IMR-90 (cell line): ENCODE data around the gene RAB14. TPM values are rescaled to one million over a fixed set of nuclear protein-coding genes. Genes with fewer than 3 reads are reported as not detected.

Experiments
- ATAC-seq: fragments of 200-7000 bp; cut with Tn5 transposase; 2 replicates; pipeline ENCODE4 v1.9.1; 2020; ENCODE audit warnings: low read depth, mild to moderate bottlenecking, moderate library complexity
- BruUV-seq: library from RNA; stranded (reverse); fragments of 400-500 nt; replicated peaks from 2 replicates; lab custom pipeline; 2021; lab: Mats Ljungman, UMichigan
- CTCF ChIA-PET: fragments of 300-600 bp; formaldehyde crosslinking; extraction: SDS; loops from one replicate; lab custom pipeline; 2021; ENCODE audit warnings: antibody characterized with exemption; lab: Yijun Ruan, JAX
- POLR2A ChIA-PET: fragments of 300-600 bp; sonication (Branson Sonifier 250); formaldehyde crosslinking; loops from one replicate; lab custom pipeline; 2022; ENCODE audit warnings: antibody characterized with exemption; ENCODE audit not compliant: unreplicated experiment; lab: Charles Lee
- DNase-seq: peaks from one replicate; pipeline ENCODE4 v3.0.0; 2013
- H2AFZ ChIP-seq: replicated peaks from 2 replicates; pipeline ENCODE3; 2013; ENCODE audit warnings: low read length, mild to moderate bottlenecking; ENCODE audit not compliant: poor library complexity
- H2AK5ac ChIP-seq: 2 replicates; pipeline ENCODE4 v1.6.1; 2013; ENCODE audit warnings: low read depth, low read length, inconsistent platforms
- H2AK9ac ChIP-seq: replicated peaks from 2 replicates; pipeline ENCODE3; 2013; ENCODE audit warnings: mild to moderate bottlenecking, low read depth, low read length, moderate library complexity; ENCODE audit not compliant: poor library complexity
- H2BK120ac ChIP-seq: 2 replicates; pipeline ENCODE4 v1.6.1; 2013; ENCODE audit warnings: low read depth, low read length, inconsistent platforms
- H2BK15ac ChIP-seq: 3 replicates; pipeline ENCODE4 v1.6.1; 2013; ENCODE audit warnings: low read depth, low read length, inconsistent platforms
- H2BK20ac ChIP-seq: 2 replicates; pipeline ENCODE4 v1.6.1; 2013; ENCODE audit warnings: low read depth, mild to moderate bottlenecking, inconsistent platforms, low read length, moderate library complexity
- H2BK5ac ChIP-seq: 2 replicates; pipeline ENCODE4 v1.6.1; 2013; ENCODE audit warnings: mild to moderate bottlenecking, low read depth, low read length, inconsistent platforms; ENCODE audit not compliant: poor library complexity, severe bottlenecking
- H3K14ac ChIP-seq: replicated peaks from 2 replicates; pipeline ENCODE4 v1.6.1; 2013; ENCODE audit warnings: low read depth, low read length, inconsistent platforms
- H3K18ac ChIP-seq: 2 replicates; pipeline ENCODE4 v1.6.1; 2013; ENCODE audit warnings: low read depth, low read length, control low read depth
- H3K23ac ChIP-seq: 2 replicates; pipeline ENCODE4 v1.6.1; 2013; ENCODE audit warnings: low read depth, low read length, inconsistent platforms
- H3K27ac ChIP-seq: 2 replicates; pipeline ENCODE4 v1.5.1; 2013; ENCODE audit warnings: mild to moderate bottlenecking, control low read depth, low read length; ENCODE audit not compliant: insufficient read depth
- H3K27me3 ChIP-seq: 2 replicates; pipeline ENCODE4 v1.6.1; 2013; ENCODE audit warnings: low read length; ENCODE audit not compliant: control insufficient read depth, insufficient read depth
- H3K36me3 ChIP-seq: 2 replicates; pipeline ENCODE4 v1.6.1; 2013; ENCODE audit warnings: low read length, mixed read lengths; ENCODE audit not compliant: control insufficient read depth, insufficient read depth
- H3K4ac ChIP-seq: 2 replicates; pipeline ENCODE4 v1.6.1; 2013; ENCODE audit warnings: low read depth, low read length, inconsistent platforms
- H3K4me1 ChIP-seq: 2 replicates; pipeline ENCODE4 v1.6.1; 2013; ENCODE audit warnings: low read length, mixed read lengths; ENCODE audit not compliant: control insufficient read depth, insufficient read depth
- H3K4me2 ChIP-seq: 2 replicates; pipeline ENCODE4 v1.6.1; 2013; ENCODE audit warnings: low read depth, mild to moderate bottlenecking, control low read depth, low read length, moderate library complexity
- H3K4me3 ChIP-seq: 2 replicates; pipeline ENCODE4 v1.5.1; 2013; ENCODE audit warnings: low read depth, mild to moderate bottlenecking, control low read depth, low read length, moderate library complexity; ENCODE audit not compliant: insufficient read depth
- H3K56ac ChIP-seq: 2 replicates; pipeline ENCODE4 v1.6.1; 2013; ENCODE audit warnings: low read length, inconsistent platforms; ENCODE audit not compliant: insufficient read depth; ENCODE audit errors: extremely low read depth
- H3K79me1 ChIP-seq, 2 experiments: 2 replicates each; pipeline ENCODE4 v1.6.1; 2013; ENCODE audit warnings: low read length in 2 of 2, inconsistent platforms in 1 of 2, low read depth in 1 of 2
- H3K9ac ChIP-seq: 2 replicates; pipeline ENCODE4 v1.6.1; 2013; ENCODE audit warnings: low read depth, low read length, control low read depth
- H3K9me1 ChIP-seq: 2 replicates; pipeline ENCODE4 v1.6.1; 2013; ENCODE audit warnings: low read length, inconsistent platforms; ENCODE audit not compliant: insufficient read depth
- H3K9me3 ChIP-seq: 2 replicates; pipeline ENCODE4 v1.6.1; 2013; ENCODE audit warnings: low read length; ENCODE audit not compliant: control insufficient read depth, insufficient read depth
- H4K20me1 ChIP-seq: 2 replicates; pipeline ENCODE4 v1.6.1; 2013; ENCODE audit warnings: low read length, inconsistent platforms; ENCODE audit not compliant: insufficient read depth
- H4K5ac ChIP-seq: 2 replicates; pipeline ENCODE4 v1.6.1; 2013; ENCODE audit warnings: mild to moderate bottlenecking, low read depth, low read length, control low read depth
- H4K8ac ChIP-seq, 2 experiments: 2 replicates each; pipeline ENCODE4 v1.6.1; 2013; ENCODE audit warnings: low read depth in 2 of 2, low read length in 2 of 2, control low read depth in 1 of 2, inconsistent platforms in 1 of 2
- H4K91ac ChIP-seq: 2 replicates; pipeline ENCODE4 v1.6.1; 2013; ENCODE audit warnings: low read depth, low read length, inconsistent platforms; ENCODE audit not compliant: insufficient read depth
- CEBPB ChIP-seq: IDR thresholded peaks from 2 replicates; pipeline ENCODE4 v1.6.1; 2012; ENCODE audit warnings: low read depth, low read length, improper control_type of control experiment
- ELK1 ChIP-seq: fragments of 150-350 bp; IDR thresholded peaks from 2 replicates; pipeline ENCODE4 v1.6.1; 2016; ENCODE audit warnings: low read depth, mild to moderate bottlenecking, low read length, moderate library complexity, borderline replicate concordance
- FOS ChIP-seq: fragments of 150-350 bp; IDR thresholded peaks from 2 replicates; pipeline ENCODE4 v1.6.1; 2016; ENCODE audit warnings: low read depth, low read length
- MAFK ChIP-seq: IDR thresholded peaks from 2 replicates; pipeline ENCODE4 v1.6.1; 2012; ENCODE audit warnings: low read depth, low read length, improper control_type of control experiment
- MAZ ChIP-seq: IDR thresholded peaks from 2 replicates; pipeline ENCODE4 v1.6.1; 2012; ENCODE audit warnings: low read depth, mild to moderate bottlenecking, low read length, improper control_type of control experiment, moderate library complexity, borderline replicate concordance
- POLR2A ChIP-seq: IDR thresholded peaks from 2 replicates; pipeline ENCODE4 v1.6.1; 2012; ENCODE audit warnings: mild to moderate bottlenecking, low read depth, low read length
- RAD21 ChIP-seq: IDR thresholded peaks from 2 replicates; pipeline ENCODE4 v1.6.1; 2012; ENCODE audit warnings: low read length, improper control_type of control experiment
- RCOR1 ChIP-seq: IDR thresholded peaks from 2 replicates; pipeline ENCODE4 v1.6.1; 2012; ENCODE audit warnings: mild to moderate bottlenecking, low read length, improper control_type of control experiment; ENCODE audit not compliant: insufficient replicate concordance
- SMC3 ChIP-seq: fragments of 150-350 bp; IDR thresholded peaks from 2 replicates; pipeline ENCODE4 v1.6.1; 2016; ENCODE audit warnings: low read depth, mild to moderate bottlenecking, antibody characterized with exemption, low read length, moderate library complexity
- WGBS, 2 experiments: methylation state at CpG; one replicate each; pipeline versions ENCODE4 v1.1.5 to v1.1.7; 2013; ENCODE audit warnings: missing lambda C conversion rate in 2 of 2; ENCODE audit not compliant: insufficient read length in 1 of 2; ENCODE audit errors: extremely low coverage in 2 of 2; 5-methylcytosine and 5-hydroxymethylcytosine counted together
- dilution Hi-C: fragments of 300-500 bp; cut with HindIII; formaldehyde crosslinking; loops from one replicate; pipeline ENCODE4 v1.14.3; 2018; ENCODE audit warnings: low sequenced_read_pairs; ENCODE audit not compliant: unreplicated experiment
- in situ Hi-C: fragments of 300-500 bp; cut with MboI; formaldehyde crosslinking; loops from 3 replicates; pipeline ENCODE4 v1.14.3; 2019; ENCODE audit warnings: low sequenced_read_pairs, inconsistent platforms, mixed read lengths
- intact Hi-C: fragments of 100-400 bp; cut with micrococcal nuclease; formaldehyde crosslinking; loops from 2 replicates; pipeline ENCODE4 v1.10.0; 2022
- polyA plus RNA-seq, 3 experiments: library from polyadenylated mRNA; depleted of rRNA; stranded (reverse); fragments of >200 nt; gene quantifications; 2 replicates each; pipeline ENCODE4 v1.2.3, GENCODE V29; 2012; ENCODE audit warnings: low replicate concordance in 1 of 3
- total RNA-seq: library from RNA; depleted of rRNA; stranded (reverse); fragments of >200 nt; gene quantifications from 2 replicates; pipeline ENCODE4 v1.2.3, GENCODE V29; 2012

Gene RAB14
- total and polyA plus RNA-seq, 2 of the 4 experiments (the other 2 are of a cell fraction), result 20.1 to 29.3 TPM

- H3K18ac ChIP-seq, result no peak overlapping the region
- H3K56ac ChIP-seq, result no peak overlapping the region
- H2AFZ ChIP-seq, result no peak overlapping the region
- H3K27ac ChIP-seq, result no peak overlapping the region
- no peaks in the 10 kb centered on the region; a peak in 1 of 4 replicates for H3K79me1 ChIP-seq
- no peaks in the 10 kb centered on the region for H3K4me1 ChIP-seq
- H3K4ac ChIP-seq, result no peak overlapping the region
- H4K5ac ChIP-seq, result no peak overlapping the region
- POLR2A ChIA-PET, result no interaction called here
- CTCF ChIA-PET, result no interaction called here
- H3K14ac ChIP-seq, result no peak overlapping the region
- no peak overlapping the region for H3K4me3 ChIP-seq
- H4K91ac ChIP-seq, result no peak overlapping the region
- no peaks in the 10 kb centered on the region for H4K20me1 ChIP-seq
- H2BK20ac ChIP-seq, result no peak overlapping the region
- no peak overlapping the region for H2BK5ac ChIP-seq
- in situ Hi-C loops (no loop called here), dilution Hi-C loops (no loop called here), intact Hi-C loops (no loop called here)
- TF ChIP-seq RCOR1 (no peak), SMC3 (no peak), CEBPB (no peak), POLR2A (no peak), RAD21 (no peak), MAZ (no peak), ELK1 (no peak), MAFK (no peak), FOS (no peak)
- H2BK120ac ChIP-seq, result no peak overlapping the region
- 100% methylated on average over 2 of the region's 2 CpGs; no CpG with 5 or more reads in 1 of the 2 experiments for WGBS, 2 experiments
- H2BK15ac ChIP-seq, result no peak overlapping the region
- no peak overlapping the region for H3K23ac ChIP-seq
- 0 out of 2 replicates have a peak, but pooled peaks cover 6% of the 10 kb centered on the region for H3K9me1 ChIP-seq
- no peak overlapping the region for H4K8ac ChIP-seq
- H3K4me2 ChIP-seq, result no peak overlapping the region
- no peak overlapping the region for H2AK5ac ChIP-seq
- no peaks in the 10 kb centered on the region for H3K27me3 ChIP-seq
- no peak for ATAC-seq
- H3K9me3 ChIP-seq, result no peaks in the 10 kb centered on the region
- DNase-seq, result no peak
- BruUV-seq, result no TSS peak
- no peak overlapping the region for H3K9ac ChIP-seq
- H3K36me3 ChIP-seq, result peaks cover 31% of the 10 kb centered on the region
- no peak overlapping the region for H2AK9ac ChIP-seq
These were observed 57.2 kb downstream of the RAB14 start for GRCh38 chr9:121144482-121144881.
